Erythroblast (primary cell): Measurements from ENCODE around the gene IARS1.

Experiments used
- GATA1 ChIP-seq: IDR thresholded peaks from 2 replicates; pipeline ENCODE4 v1.6.1; 2011; ENCODE audit warnings: low read depth, mild to moderate bottlenecking, control low read depth, low read length, moderate library complexity
- POLR2A ChIP-seq: IDR thresholded peaks from 2 replicates; pipeline ENCODE4 v1.6.1; 2011; ENCODE audit warnings: mild to moderate bottlenecking, low read length

- TF ChIP-seq POLR2A, result no peak
- no peak for TF ChIP-seq GATA1
Measured at GRCh38 chr9:92275541-92275940, 18.0 kb downstream of the IARS1 start.
